K562 (cell line): ENCODE measurements around the gene SCAPER.

ENCODE experiments used
- EZH2 ChIP-seq: IDR thresholded peaks from 2 replicates; pipeline ENCODE4 v1.6.1; 2012; ENCODE audit warnings: low read depth, mild to moderate bottlenecking, inconsistent platforms, low read length, borderline replicate concordance
- HDAC1 ChIP-seq, 2 experiments: fragments of 450-650 bp; IDR thresholded peaks; 2 replicates each; pipeline ENCODE4 v1.6.1; 2016 to 2017; ENCODE audit warnings: inconsistent platforms in 1 of 2, mild to moderate bottlenecking in 1 of 2, moderate library complexity in 1 of 2
- HDAC6 ChIP-seq: IDR thresholded peaks from 2 replicates; pipeline ENCODE4 v1.6.1; 2012; ENCODE audit warnings: low read depth, mild to moderate bottlenecking, control low read depth, inconsistent platforms, low read length, moderate library complexity
- KAT7 ChIP-seq: sonication (generic); formaldehyde crosslinking; IDR thresholded peaks from 2 replicates; pipeline ENCODE4 v1.8.0; 2022; ENCODE audit warnings: missing genetic modification reagents, mild to moderate bottlenecking, borderline replicate concordance
- POLR2H ChIP-seq: IDR thresholded peaks from 2 replicates; pipeline ENCODE4 v1.6.1; 2016; ENCODE audit warnings: missing genetic modification characterization, low read depth, mild to moderate bottlenecking, control low read depth, missing compliant biosample characterization, moderate library complexity
- TF ChIP-seq, protein P1 (sequence below), 3 experiments: IDR thresholded peaks in 2 of 3; conservative IDR thresholded peaks in 1 of 3; 2 replicates each; pipeline ENCODE4 v1.5.1; 2011 to 2012; ENCODE audit warnings: low read length in 3 of 3, mild to moderate bottlenecking in 3 of 3, control low read depth in 2 of 3, improper control_type of control experiment in 1 of 3, inconsistent platforms in 1 of 3, low read depth in 1 of 3, mixed read lengths in 1 of 3, moderate library complexity in 1 of 3; ENCODE audit not compliant: insufficient read depth in 2 of 3

DNA sequence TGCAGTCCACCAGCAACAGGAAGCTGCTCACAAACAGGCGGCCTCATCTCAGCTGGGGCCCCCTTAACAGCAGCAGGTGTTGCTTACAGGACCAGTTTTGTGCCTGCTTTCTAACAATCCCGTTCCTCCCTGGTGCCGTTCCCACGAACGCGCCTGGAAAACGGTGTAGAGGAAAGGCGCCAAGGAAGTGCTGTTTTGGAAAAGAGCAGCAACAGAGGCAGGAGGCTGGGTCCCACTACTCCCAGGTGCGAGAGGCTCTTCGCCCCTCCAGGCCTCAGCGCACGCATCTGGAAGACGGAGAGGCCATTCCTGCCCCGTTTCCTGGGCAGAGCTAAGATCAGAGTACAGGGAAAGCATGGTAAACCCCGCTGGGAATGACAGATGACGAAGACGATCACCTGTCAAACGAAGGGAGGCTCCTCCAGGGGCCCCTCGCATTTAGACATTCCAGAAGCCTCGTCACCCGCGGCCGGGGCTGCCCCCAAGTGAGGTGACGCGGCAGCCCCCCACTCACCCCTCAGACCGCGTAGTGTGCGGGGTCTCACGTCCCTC is 603 bp downstream of the SCAPER start:
- TF ChIP-seq, protein P1, sequence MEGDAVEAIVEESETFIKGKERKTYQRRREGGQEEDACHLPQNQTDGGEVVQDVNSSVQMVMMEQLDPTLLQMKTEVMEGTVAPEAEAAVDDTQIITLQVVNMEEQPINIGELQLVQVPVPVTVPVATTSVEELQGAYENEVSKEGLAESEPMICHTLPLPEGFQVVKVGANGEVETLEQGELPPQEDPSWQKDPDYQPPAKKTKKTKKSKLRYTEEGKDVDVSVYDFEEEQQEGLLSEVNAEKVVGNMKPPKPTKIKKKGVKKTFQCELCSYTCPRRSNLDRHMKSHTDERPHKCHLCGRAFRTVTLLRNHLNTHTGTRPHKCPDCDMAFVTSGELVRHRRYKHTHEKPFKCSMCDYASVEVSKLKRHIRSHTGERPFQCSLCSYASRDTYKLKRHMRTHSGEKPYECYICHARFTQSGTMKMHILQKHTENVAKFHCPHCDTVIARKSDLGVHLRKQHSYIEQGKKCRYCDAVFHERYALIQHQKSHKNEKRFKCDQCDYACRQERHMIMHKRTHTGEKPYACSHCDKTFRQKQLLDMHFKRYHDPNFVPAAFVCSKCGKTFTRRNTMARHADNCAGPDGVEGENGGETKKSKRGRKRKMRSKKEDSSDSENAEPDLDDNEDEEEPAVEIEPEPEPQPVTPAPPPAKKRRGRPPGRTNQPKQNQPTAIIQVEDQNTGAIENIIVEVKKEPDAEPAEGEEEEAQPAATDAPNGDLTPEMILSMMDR (IDR thresholded peaks at IDR 0.05 in 2 of 3, conservative IDR thresholded peaks at IDR 0.05 in 1 of 3; ENCODE audit: insufficient read depth in 2 of 3, low read depth in 1 of 3, low read length in 3 of 3): no peak
- TF ChIP-seq KAT7 (CRISPR knock-in tag) (no peak), HDAC6 (no peak), HDAC1 (IDR thresholded peaks at IDR 0.05) (no peak), EZH2 (no peak), POLR2H (tag) (no peak)
